Endothelial cell (in vitro differentiated cells): ENCODE measurements around the gene HENMT1. TPM values are rescaled to one million over a fixed set of nuclear protein-coding genes. Genes with fewer than 3 reads are reported as not detected.
A peak's percentile ranks its signal among the peaks of the same experiment; 100 is the strongest.
"Not testable (repeated sequence)": the region's sequence is repeated elsewhere in the genome, so short reads cannot be mapped to it uniquely, and the experiment has no call there.

ENCODE experiments used
- DNase-seq: peaks from one replicate; pipeline ENCODE4 v3.0.0; 2021; ENCODE audit warnings: low spot score
- H3K27ac Mint-ChIP-seq: one replicate; pipeline ENCODE4 v1.8.0; 2021; ENCODE audit warnings: mixed read lengths, inconsistent platforms; ENCODE audit not compliant: unreplicated experiment
- H3K27me3 Mint-ChIP-seq: one replicate; pipeline ENCODE4 v1.8.0; 2021; ENCODE audit warnings: mild to moderate bottlenecking, moderate library complexity, mixed read lengths, inconsistent platforms; ENCODE audit not compliant: unreplicated experiment
- H3K36me3 Mint-ChIP-seq: one replicate; pipeline ENCODE4 v1.8.0; 2021; ENCODE audit warnings: mild to moderate bottlenecking, low read depth, mixed read lengths, inconsistent platforms; ENCODE audit not compliant: unreplicated experiment
- H3K4me1 Mint-ChIP-seq: one replicate; pipeline ENCODE4 v1.8.0; 2021; ENCODE audit warnings: mild to moderate bottlenecking, mixed read lengths, inconsistent platforms; ENCODE audit not compliant: unreplicated experiment
- H3K4me3 Mint-ChIP-seq: one replicate; pipeline ENCODE4 v1.8.0; 2021; ENCODE audit warnings: mild to moderate bottlenecking, mixed read lengths, inconsistent platforms; ENCODE audit not compliant: unreplicated experiment
- H3K9me3 Mint-ChIP-seq: one replicate; pipeline ENCODE4 v1.8.0; 2021; ENCODE audit warnings: mixed read lengths, inconsistent platforms; ENCODE audit not compliant: unreplicated experiment
- CTCF ChIP-seq: fragments of 200-600 bp; sonication (generic); IDR thresholded peaks from one replicate; pipeline ENCODE4 v1.5.0; 2021; ENCODE audit warnings: antibody characterized with exemption; ENCODE audit not compliant: unreplicated experiment
- total RNA-seq: library from RNA; stranded (reverse); fragmentation: NEBNext Ultra II Directional; extraction: Animal tissue kit (Norgen Biotek cat#: 25700); gene quantifications from one replicate; pipeline ENCODE4 v1.2.1, GENCODE V29; 2021; ENCODE audit not compliant: unreplicated experiment

HENMT1 gene
- total RNA-seq, 1 donor from 2014 or later, result 10.5 TPM

- H3K36me3 Mint-ChIP-seq, result no peaks in the 10 kb centered on the region
- DNase-seq, result no peak
- H3K27ac Mint-ChIP-seq, result no peak overlapping the region
- no peaks in the 10 kb centered on the region for H3K9me3 Mint-ChIP-seq
- H3K4me1 Mint-ChIP-seq, result peaks cover 18% of the 10 kb centered on the region
- peaks cover 2% of the 10 kb centered on the region for H3K27me3 Mint-ChIP-seq
- TF ChIP-seq CTCF, result no peak
- no peak overlapping the region for H3K4me3 Mint-ChIP-seq
Measured at GRCh38 chr1:108685529-108685928, 24.6 kb upstream of the HENMT1 start.

GRCh38 chr1:108681701-108682100 is 20.8 kb upstream of the HENMT1 start:
- H3K9me3 Mint-ChIP-seq, H3K27me3 Mint-ChIP-seq, H3K36me3 Mint-ChIP-seq, DNase-seq, H3K4me1 Mint-ChIP-seq: not testable (repeated sequence)
- H3K27ac Mint-ChIP-seq, result peak overlapping the region; percentile 68
- H3K4me3 Mint-ChIP-seq, result peak overlapping the region; percentile 49

GRCh38 chr1:108679586-108680213 is 18.8 kb upstream of the HENMT1 start:
- no peak for TF ChIP-seq CTCF
- peaks cover 3% of the 10 kb centered on the region for H3K36me3 Mint-ChIP-seq
- H3K4me3 Mint-ChIP-seq, result no peak overlapping the region
- no peak for DNase-seq
- H3K9me3 Mint-ChIP-seq, result peaks cover 2% of the 10 kb centered on the region
- H3K4me1 Mint-ChIP-seq, result peaks cover 8% of the 10 kb centered on the region
- H3K27ac Mint-ChIP-seq, result peak overlapping the region; percentile 64
- H3K27me3 Mint-ChIP-seq, result peaks cover 5% of the 10 kb centered on the region

- Mint-ChIP-seq H3K9me3 (peaks cover 6% of the 10 kb centered on the region), H3K27me3 (peaks cover 5% of the 10 kb centered on the region), H3K27ac (no peak overlapping the region), H3K36me3 (peaks cover 7% of the 10 kb centered on the region), H3K4me3 (no peak overlapping the region), H3K4me1 (peaks cover 8% of the 10 kb centered on the region)
- TF ChIP-seq CTCF, result no peak
- DNase-seq, result no peak
Measured at GRCh38 chr1:108678706-108679105, 17.8 kb upstream of the HENMT1 start.

- DNase-seq, result no peak
- no peak for TF ChIP-seq CTCF
- peaks cover 3% of the 10 kb centered on the region for H3K4me1 Mint-ChIP-seq
- peaks cover 11% of the 10 kb centered on the region for H3K36me3 Mint-ChIP-seq
- H3K4me3 Mint-ChIP-seq, result no peak overlapping the region
- H3K9me3 Mint-ChIP-seq, result peaks cover 6% of the 10 kb centered on the region
- peaks cover 5% of the 10 kb centered on the region for H3K27me3 Mint-ChIP-seq
- H3K27ac Mint-ChIP-seq, result no peak overlapping the region
Measured at GRCh38 chr1:108671143-108671542, 10.2 kb upstream of the HENMT1 start.
